K562 (cell line): ENCODE data around the gene CHST12. TPM values are rescaled to one million over a fixed set of nuclear protein-coding genes. Genes with fewer than 3 reads are reported as not detected.

Source experiments
- ATAC-seq: fragments of 200-7000 bp; cut with Tn5 transposase; 3 replicates; pipeline ENCODE4 v1.9.1; 2020; ENCODE audit warnings: moderate library complexity
- BruUV-seq: library from RNA; stranded (reverse); fragments of 400-500 nt; replicated peaks from 2 replicates; lab custom pipeline; 2021; lab: Mats Ljungman, UMichigan
- CTCF ChIA-PET: fragments of 300-600 bp; formaldehyde crosslinking; extraction: SDS; loops from one replicate; lab custom pipeline; 2021; ENCODE audit warnings: low intra/inter-chr PET ratio; lab: Yijun Ruan, JAX
- POLR2A ChIA-PET: fragments of 300-600, 350-650 bp; sonication (Branson Sonifier 250); formaldehyde crosslinking; extraction: SDS; loops from one replicate; lab custom pipeline; 2021; ENCODE audit warnings: antibody characterized with exemption, inconsistent platforms; lab: Yijun Ruan, JAX
- DNase-seq, 4 experiments: peaks; one replicate each; pipeline versions ENCODE4 v3.0.0 to v3.0.0-alpha.2; 2011 to 2018; ENCODE audit warnings: low spot score in 3 of 4, mixed read lengths in 3 of 4; ENCODE audit errors: extremely low read depth in 1 of 4
- FAIRE-seq: peaks from 2 replicates; lab custom pipeline; 2011; peaks lifted over from hg19 to GRCh38; lab: Jason Lieb, UNC
- H2AFZ ChIP-seq: 2 replicates; pipeline ENCODE4 v1.6.0; 2011; ENCODE audit warnings: low read depth, low read length, control low read depth, inconsistent platforms
- H3K27ac ChIP-seq: fragments of 200-600 bp; 3 replicates; pipeline ENCODE4 v1.8.0; 2011; ENCODE audit warnings: low read depth, mild to moderate bottlenecking, control low read depth, inconsistent platforms, low read length, moderate library complexity, mixed read lengths; ENCODE audit errors: extremely low read depth
- H3K27me3 ChIP-seq, 2 experiments: fragments of 300-600 bp in 1 of 2; 2 replicates in 1 of 2; 3 replicates in 1 of 2; pipeline versions ENCODE4 v1.6.0 to v1.8.0; 2011; ENCODE audit warnings: inconsistent platforms in 2 of 2, low read length in 2 of 2, mild to moderate bottlenecking in 1 of 2, mixed read lengths in 1 of 2, moderate library complexity in 1 of 2; ENCODE audit not compliant: control insufficient read depth in 2 of 2, insufficient read depth in 2 of 2
- H3K36me3 ChIP-seq: fragments of 300-600 bp; 3 replicates; pipeline ENCODE4 v1.8.0; 2011; ENCODE audit warnings: mild to moderate bottlenecking, low read length, inconsistent platforms; ENCODE audit not compliant: control insufficient read depth, insufficient read depth
- H3K4me1 ChIP-seq, 2 experiments: fragments of 200-600 bp in 1 of 2; replicated peaks in 1 of 2; 2 replicates in 1 of 2; 3 replicates in 1 of 2; pipeline versions ENCODE4 v1.5.1 to v1.8.0; 2011; ENCODE audit warnings: inconsistent platforms in 2 of 2, low read length in 2 of 2, mild to moderate bottlenecking in 1 of 2, mixed read lengths in 1 of 2, moderate library complexity in 1 of 2; ENCODE audit not compliant: control insufficient read depth in 2 of 2, insufficient read depth in 2 of 2
- H3K4me2 ChIP-seq: 2 replicates; pipeline ENCODE4 v1.6.1; 2011; ENCODE audit warnings: low read length, control low read depth, inconsistent platforms, mixed read lengths; ENCODE audit not compliant: insufficient read depth
- H3K4me3 ChIP-seq: fragments of 200-600 bp; sonication (generic), shearing (Covaris generic); 2 replicates; pipeline ENCODE4 v1.5.1; 2016; ENCODE audit warnings: control low read depth, inconsistent platforms
- H3K79me2 ChIP-seq: fragments of 200-600 bp; 3 replicates; pipeline ENCODE4 v1.8.0; 2011; ENCODE audit warnings: low read length, inconsistent platforms; ENCODE audit not compliant: control insufficient read depth, insufficient read depth
- H3K9ac ChIP-seq, 2 experiments: 2 replicates each; pipeline versions ENCODE4 v1.6.0 to v1.6.1; 2011; ENCODE audit warnings: low read depth in 2 of 2, low read length in 2 of 2, control low read depth in 1 of 2, inconsistent platforms in 1 of 2, mild to moderate bottlenecking in 1 of 2, mixed read lengths in 1 of 2; ENCODE audit not compliant: insufficient read depth in 1 of 2
- H3K9me1 ChIP-seq: one replicate; pipeline ENCODE4 v1.6.0; 2011; ENCODE audit warnings: inconsistent platforms, mild to moderate bottlenecking, low read length, moderate library complexity; ENCODE audit not compliant: control insufficient read depth, insufficient read depth
- H3K9me3 ChIP-seq: replicated peaks from 2 replicates; pipeline ENCODE4 v1.5.1; 2011; ENCODE audit warnings: low read depth, low read length, inconsistent platforms; ENCODE audit not compliant: control insufficient read depth, insufficient read depth
- H4K20me1 ChIP-seq: replicated peaks from 2 replicates; pipeline ENCODE4 v1.6.1; 2011; ENCODE audit warnings: low read length, inconsistent platforms, mixed read lengths; ENCODE audit not compliant: control insufficient read depth, insufficient read depth
- AFF4 ChIP-seq: sonication (generic); formaldehyde crosslinking; IDR thresholded peaks from 2 replicates; pipeline ENCODE4 v1.8.0; 2023; ENCODE audit warnings: mild to moderate bottlenecking, missing genetic modification reagents
- ASH1L ChIP-seq: fragments of 450-650 bp; IDR thresholded peaks from 2 replicates; pipeline ENCODE4 v1.6.1; 2018; ENCODE audit warnings: borderline replicate concordance, mild to moderate bottlenecking, low read depth; ENCODE audit not compliant: partially characterized antibody
- BCOR ChIP-seq: fragments of 450-650 bp; IDR thresholded peaks from 2 replicates; pipeline ENCODE4 v1.6.1; 2016
- IRF2 ChIP-seq: sonication (generic); formaldehyde crosslinking; IDR thresholded peaks from 2 replicates; pipeline ENCODE4 v1.8.1; 2022; ENCODE audit warnings: mild to moderate bottlenecking, missing genetic modification reagents
- KDM1A ChIP-seq, 2 experiments: fragments of 450-650 bp; IDR thresholded peaks; 2 replicates each; pipeline ENCODE4 v1.6.1; 2016; ENCODE audit warnings: mild to moderate bottlenecking in 2 of 2
- MXD1 ChIP-seq: fragments of 250-450 bp; sonication (Bioruptor Pico); IDR thresholded peaks from 2 replicates; pipeline ENCODE4 v1.8.0; 2021; ENCODE audit warnings: borderline replicate concordance, mild to moderate bottlenecking, moderate library complexity; ENCODE audit not compliant: poor library complexity, severe bottlenecking
- SMARCA5 ChIP-seq: fragments of 450-650 bp; IDR thresholded peaks from 2 replicates; pipeline ENCODE4 v1.6.1; 2016
- ZNF280B ChIP-seq: fragments of 250-450 bp; sonication (Bioruptor Pico); IDR thresholded peaks from 2 replicates; pipeline ENCODE4 v1.5.1; 2021; ENCODE audit warnings: mild to moderate bottlenecking
- ZNF740 ChIP-seq, 3 experiments: fragments of 200-800 bp in 1 of 3; sonication (Bioruptor generic) in 1 of 3; sonication (generic) in 1 of 3; formaldehyde crosslinking in 1 of 3; IDR thresholded peaks; 2 replicates each; pipeline versions ENCODE4 v1.6.1 to v1.8.0; 2016 to 2022; ENCODE audit warnings: mild to moderate bottlenecking in 2 of 3, missing compliant biosample characterization in 2 of 3, missing genetic modification characterization in 2 of 3, missing genetic modification reagents in 1 of 3
- ZNF75A ChIP-seq: fragments of 450-650 bp; formaldehyde crosslinking; IDR thresholded peaks from 2 replicates; pipeline ENCODE4 v1.4.0; 2020; ENCODE audit warnings: mild to moderate bottlenecking
- WGBS: fragments of 100-300 bp; shearing (Covaris generic); methylation state at CpG from one replicate; pipeline ENCODE4 v1.1.6; 2016; ENCODE audit warnings: low coverage, mixed read lengths; ENCODE audit not compliant: insufficient coverage; ENCODE audit errors: missing lambda C conversion rate; 5-methylcytosine and 5-hydroxymethylcytosine counted together
- in situ Hi-C: fragments of 300-500 bp; cut with MboI; formaldehyde crosslinking; loops from 4 replicates; pipeline ENCODE4 v1.15.0; 2018; ENCODE audit warnings: inconsistent platforms, mixed read lengths
- intact Hi-C: fragments of 100-400 bp; cut with micrococcal nuclease; formaldehyde crosslinking; loops from 2 replicates; pipeline ENCODE4 v1.14.2; 2022
- polyA plus RNA-seq, 8 experiments: library from polyadenylated mRNA; depleted of rRNA in 4 of 8; stranded (reverse) in 5 of 8; unstranded in 3 of 8; fragments of >200 nt; fragmentation: Nextera tagmentation in 2 of 8; fragmentation: Illumina TruSeq in 1 of 8; extraction: Ambion mirVana in 2 of 8; extraction: Trizol in 1 of 8; gene quantifications; 2 replicates each; pipeline versions ENCODE4 v1.2.1 to v1.2.3, GENCODE V29; 2011 to 2014; ENCODE audit warnings: inconsistent platforms in 1 of 8, missing spikeins in 1 of 8
- total RNA-seq, 7 experiments: library from RNA; depleted of rRNA in 6 of 7; stranded (reverse); fragments of >200 nt in 6 of 7; fragmentation: Illumina TruSeq in 2 of 7; extraction: Trizol in 2 of 7; gene quantifications; 2 replicates each; pipeline versions ENCODE4 v1.2.1 to v1.2.3, GENCODE V29; 2011 to 2021; ENCODE audit warnings: low replicate concordance in 1 of 7

Gene CHST12
- total and polyA plus RNA-seq, 9 of the 15 experiments (the other 6 are each of a cell fraction or from before 2014, with no cell fraction given): 0.18 to 19.8 (median 3.6) TPM

GRCh38 chr7:2496375-2496774 is 93.0 kb downstream of the CHST12 start:
- no peaks in the 10 kb centered on the region for H3K9me1 ChIP-seq
- H3K36me3 ChIP-seq: no peaks in the 10 kb centered on the region
- no peak overlapping the region for H3K27ac ChIP-seq
- intact Hi-C loops (no loop called here), in situ Hi-C loops (no loop called here)
- H2AFZ ChIP-seq: no peak overlapping the region
- H3K4me1 ChIP-seq: peaks cover 0 to 39% of the 10 kb centered on the region in 2 experiments; a peak in 2 of 5 replicates
- ChIA-PET POLR2A (interaction anchor here (0.8 kb wide), 1 partner anchor 15 kb away, joined by 3 read pairs; no protein-coding TSS in a partner anchor), CTCF (no interaction called here)
- H3K4me2 ChIP-seq: no peak overlapping the region
- BruUV-seq: no TSS peak
- TF ChIP-seq ASH1L (no peak), IRF2 (CRISPR knock-in tag) (no peak), ZNF740 (CRISPR knock-in tag; IDR thresholded peaks at IDR 0.05) (peak; percentile 53), ZNF740 (tag; IDR thresholded peaks at IDR 0.05) (no peak), KDM1A (IDR thresholded peaks at IDR 0.05) (peak; percentile 23 to 37; a peak in 1 of 4 replicates), BCOR (peak; percentile 65), ZNF75A (CRISPR knock-in tag) (no peak), ZNF280B (CRISPR knock-in tag) (no peak), MXD1 (CRISPR knock-in tag) (no peak), SMARCA5 (peak; percentile 52; the same call in 1 of the 2 replicates), AFF4 (CRISPR knock-in tag) (no peak)
- peaks cover 6 to 30% of the 10 kb centered on the region in 2 experiments; a peak in 3 of 5 replicates for H3K27me3 ChIP-seq
- no peak overlapping the region for H3K4me3 ChIP-seq
- FAIRE-seq: no peak
- WGBS: 8% methylated on average over 9 of the region's 9 CpGs
- no peaks in the 10 kb centered on the region for H3K79me2 ChIP-seq
- ATAC-seq: no peak
- DNase-seq: no peak
- H4K20me1 ChIP-seq: no peaks in the 10 kb centered on the region
- no peaks in the 10 kb centered on the region for H3K9me3 ChIP-seq
- H3K9ac ChIP-seq: no peak overlapping the region
